CD8-positive, alpha-beta memory T cell (primary cell): ENCODE data around the gene DNAH10. TPM values are rescaled to one million over a fixed set of nuclear protein-coding genes. Genes with fewer than 3 reads are reported as not detected.

Source experiments
- CTCF ChIA-PET: fragments of 350-600 bp; sonication (Branson Sonifier 250); formaldehyde crosslinking; loops from one replicate; lab custom pipeline; 2021; ENCODE audit warnings: antibody characterized with exemption; lab: Charles Lee
- POLR2A ChIA-PET: fragments of 350-600 bp; sonication (Branson Sonifier 250); formaldehyde crosslinking; loops from one replicate; lab custom pipeline; 2021; ENCODE audit warnings: antibody characterized with exemption; lab: Charles Lee
- DNase-seq, 5 donors: peaks; one replicate each; pipeline versions ENCODE4 v3.0.0 to v3.0.0-alpha.2; 2020 to 2022; ENCODE audit warnings: mixed read lengths in 1 of 5
- H3K27ac ChIP-seq: one replicate; pipeline ENCODE4 v1.7.0; 2013; ENCODE audit warnings: low read depth, mild to moderate bottlenecking, low read length, moderate library complexity
- H3K27me3 ChIP-seq: 2 replicates; pipeline ENCODE4 v1.7.0; 2013; ENCODE audit warnings: low read length, mild to moderate bottlenecking; ENCODE audit not compliant: insufficient read depth, poor library complexity, severe bottlenecking
- H3K36me3 ChIP-seq: 2 replicates; pipeline ENCODE4 v1.7.0; 2013; ENCODE audit warnings: mild to moderate bottlenecking, low read length, moderate library complexity; ENCODE audit not compliant: insufficient read depth
- H3K4me1 ChIP-seq: 2 replicates; pipeline ENCODE4 v1.7.0; 2013; ENCODE audit warnings: mild to moderate bottlenecking, low read length, moderate library complexity; ENCODE audit not compliant: insufficient read depth
- H3K4me3 ChIP-seq: 2 replicates; pipeline ENCODE4 v1.7.0; 2013; ENCODE audit warnings: mild to moderate bottlenecking, low read length
- H3K9me3 ChIP-seq: 2 replicates; pipeline ENCODE4 v1.7.0; 2013; ENCODE audit warnings: mild to moderate bottlenecking, low read length
- H3K27ac Mint-ChIP-seq, 8 donors: one replicate each; pipeline ENCODE4 v1.8.0; 2020 to 2021; ENCODE audit warnings: mixed read lengths in 8 of 8, mild to moderate bottlenecking in 6 of 8, inconsistent platforms in 3 of 8, moderate library complexity in 3 of 8
- H3K27me3 Mint-ChIP-seq, 2 donors: one replicate each; pipeline ENCODE4 v1.8.0; 2020 to 2021; ENCODE audit warnings: mixed read lengths in 2 of 2, mild to moderate bottlenecking in 1 of 2, moderate library complexity in 1 of 2
- H3K36me3 Mint-ChIP-seq, 3 donors: one replicate each; pipeline ENCODE4 v1.8.0; 2020 to 2021; ENCODE audit warnings: mixed read lengths in 3 of 3, inconsistent platforms in 1 of 3, mild to moderate bottlenecking in 1 of 3
- H3K4me1 Mint-ChIP-seq, 3 donors: one replicate each; pipeline ENCODE4 v1.8.0; 2020 to 2021; ENCODE audit warnings: mixed read lengths in 3 of 3, inconsistent platforms in 1 of 3, mild to moderate bottlenecking in 1 of 3
- H3K4me3 Mint-ChIP-seq, 7 donors: one replicate each; pipeline ENCODE4 v1.8.0; 2020 to 2021; ENCODE audit warnings: mixed read lengths in 7 of 7, mild to moderate bottlenecking in 6 of 7, moderate library complexity in 4 of 7, inconsistent platforms in 2 of 7
- H3K9me3 Mint-ChIP-seq, 5 donors: one replicate each; pipeline ENCODE4 v1.8.0; 2020 to 2022; ENCODE audit warnings: mixed read lengths in 5 of 5, mild to moderate bottlenecking in 3 of 5, moderate library complexity in 2 of 5, inconsistent platforms in 1 of 5
- polyA plus RNA-seq: library from polyadenylated mRNA; unstranded; fragments of 300-500 nt; fragmentation: Illumina TruSeq; gene quantifications from one replicate; pipeline ENCODE4 v1.2.3, GENCODE V29; 2021
- total RNA-seq, 2 experiments: library from RNA; stranded (reverse); gene quantifications; one replicate each; pipeline ENCODE4 v1.2.3, GENCODE V29; 2021

Gene DNAH10
- total and polyA plus RNA-seq, 3 experiments from 2014 or later: 0.09 to 0.13 TPM; not detected in 1

GRCh38 chr12:123972457-123973401 lies 210.6 kb downstream of the DNAH10 start, which contains the start of the genes CCDC92 and ZNF664:
Gene CCDC92, minus strand, starts transcription at chr12:123972831. Its CDS starts 28,526 bp downstream, at chr12:123944305.
Gene ZNF664, plus strand, starts transcription at chr12:123973215. Its CDS starts 38,930 bp downstream, at chr12:124012145.
- Mint-ChIP-seq H3K27ac (peak within 1 kb of the TSS; percentile 89 to 98 (median 93)), H3K36me3 (peaks cover 0 to 24% (median 4%) of the 10 kb centered on the region in 3 donors), H3K4me3 (peak within 1 kb of the TSS; percentile 89 to 97 (median 93)), H3K4me1 (peaks cover 26 to 53% (median 51%) of the 10 kb centered on the region in 3 donors), H3K9me3 (no peaks in the 10 kb centered on the region), H3K27me3 (no peaks in the 10 kb centered on the region)
- peaks cover 18% of the 10 kb centered on the region for H3K4me1 ChIP-seq
- H3K4me3 ChIP-seq: peak within 1 kb of the TSS; percentile 60
- H3K27ac ChIP-seq: peak within 1 kb of the TSS; percentile 62
- H3K9me3 ChIP-seq: no peaks in the 10 kb centered on the region
- DNase-seq: peak; percentile 89 to 97 (median 92)
- H3K36me3 ChIP-seq: peaks cover 4% of the 10 kb centered on the region
- ChIA-PET POLR2A (interaction anchor here (1.0 kb wide), 1 partner anchor 58 kb away, joined by 3 read pairs; no protein-coding TSS in a partner anchor), CTCF (interaction anchor here (1.2 kb wide), 1 partner anchor 13 kb away, joined by 5 read pairs; no protein-coding TSS in a partner anchor)
- no peaks in the 10 kb centered on the region for H3K27me3 ChIP-seq

- H3K4me1 Mint-ChIP-seq: peaks cover 26 to 47% (median 46%) of the 10 kb centered on the region in 3 donors
- peak; percentile 1 to 50 (median 5) for DNase-seq
- Histone ChIP-seq H3K36me3 (peaks cover 4% of the 10 kb centered on the region), H3K27ac (peak overlapping the region; percentile 48), H3K4me1 (peaks cover 18% of the 10 kb centered on the region), H3K9me3 (no peaks in the 10 kb centered on the region), H3K4me3 (peak overlapping the region; percentile 60), H3K27me3 (no peaks in the 10 kb centered on the region)
- H3K27ac Mint-ChIP-seq: peak overlapping the region; percentile 71 to 97 (median 83)
- no peaks in the 10 kb centered on the region for H3K9me3 Mint-ChIP-seq
- peaks cover 0 to 25% (median 4%) of the 10 kb centered on the region in 3 donors for H3K36me3 Mint-ChIP-seq
- POLR2A ChIA-PET: no interaction called here
- CTCF ChIA-PET: no interaction called here
- H3K4me3 Mint-ChIP-seq: peak overlapping the region; percentile 86 to 94 (median 89)
- H3K27me3 Mint-ChIP-seq: no peaks in the 10 kb centered on the region
These were observed 211.6 kb downstream of the DNAH10 start for GRCh38 chr12:123973552-123974341.

GRCh38 chr12:123976227-123976826 lies 214.2 kb downstream of the DNAH10 start:
- no peak overlapping the region for H3K4me3 ChIP-seq
- H3K27ac ChIP-seq: no peak overlapping the region
- Mint-ChIP-seq H3K4me3 (no peak overlapping the region), H3K9me3 (no peaks in the 10 kb centered on the region), H3K27ac (peak overlapping the region in 5 of 8 donors; percentile 2 to 88 (median 34)), H3K4me1 (peaks cover 21 to 31% (median 31%) of the 10 kb centered on the region in 3 donors), H3K36me3 (peaks cover 0 to 22% (median 4%) of the 10 kb centered on the region in 3 donors), H3K27me3 (no peaks in the 10 kb centered on the region)
- no peak for DNase-seq
- no peaks in the 10 kb centered on the region for H3K9me3 ChIP-seq
- H3K27me3 ChIP-seq: no peaks in the 10 kb centered on the region
- H3K36me3 ChIP-seq: peaks cover 4% of the 10 kb centered on the region
- ChIA-PET POLR2A (no interaction called here), CTCF (interaction anchor here (1.4 kb wide), 1 partner anchor 72 kb away, joined by 3 read pairs; no protein-coding TSS in a partner anchor)
- peaks cover 15% of the 10 kb centered on the region for H3K4me1 ChIP-seq

- no peak overlapping the region for H3K4me3 ChIP-seq
- peaks cover 0 to 28% (median 4%) of the 10 kb centered on the region in 3 donors for H3K36me3 Mint-ChIP-seq
- H3K4me1 Mint-ChIP-seq: peaks cover 15 to 37% (median 25%) of the 10 kb centered on the region in 3 donors
- no peaks in the 10 kb centered on the region for H3K9me3 Mint-ChIP-seq
- peaks cover 4% of the 10 kb centered on the region for H3K4me1 ChIP-seq
- no peak overlapping the region for H3K4me3 Mint-ChIP-seq
- peaks cover 4% of the 10 kb centered on the region for H3K36me3 ChIP-seq
- no peaks in the 10 kb centered on the region for H3K27me3 Mint-ChIP-seq
- no peak overlapping the region for H3K27ac Mint-ChIP-seq
- H3K27me3 ChIP-seq: no peaks in the 10 kb centered on the region
- no peak overlapping the region for H3K27ac ChIP-seq
- ChIA-PET CTCF (interaction anchor here (9.8 kb wide), 1 partner anchor 75 kb away, joined by 88 read pairs; no protein-coding TSS in a partner anchor), POLR2A (interaction anchor here (0.6 kb wide), 1 partner anchor 885 kb away, joined by 3 read pairs; no protein-coding TSS in a partner anchor)
- no peak for DNase-seq
- no peaks in the 10 kb centered on the region for H3K9me3 ChIP-seq
These were observed 217.5 kb downstream of the DNAH10 start for GRCh38 chr12:123979566-123979965.

- CTCF ChIA-PET: interaction anchor here (1.3 to 9.8 kb wide), 3 partner anchors 12 to 85 kb away, joined by 3 to 88 read pairs (median 5); no protein-coding TSS in a partner anchor
- POLR2A ChIA-PET: no interaction called here
These were observed 220.2 kb downstream of the DNAH10 start for GRCh38 chr12:123982269-123982668.

GRCh38 chr12:123983822-123984485 lies 221.9 kb downstream of the DNAH10 start:
- H3K27me3 ChIP-seq: no peaks in the 10 kb centered on the region
- peaks cover under 1 to 38% (median 9%) of the 10 kb centered on the region in 3 donors for H3K36me3 Mint-ChIP-seq
- no peaks in the 10 kb centered on the region for H3K4me1 ChIP-seq
- no peaks in the 10 kb centered on the region for H3K27me3 Mint-ChIP-seq
- peak; percentile 11 to 65 (median 33) for DNase-seq
- H3K4me3 ChIP-seq: no peak overlapping the region
- H3K4me1 Mint-ChIP-seq: peaks cover 15 to 42% (median 28%) of the 10 kb centered on the region in 3 donors
- ChIA-PET CTCF (interaction anchor here (0.7 to 9.8 kb wide), 9 partner anchors 13 to 89 kb away, joined by 3 to 88 read pairs (median 4); no protein-coding TSS in a partner anchor), POLR2A (interaction anchor here (0.5 kb wide), 1 partner anchor 85 kb away, joined by 5 read pairs; no protein-coding TSS in a partner anchor)
- no peaks in the 10 kb centered on the region for H3K9me3 ChIP-seq
- H3K27ac Mint-ChIP-seq: peak overlapping the region in 3 of 8 donors; percentile 4 to 75 (median 6)
- no peaks in the 10 kb centered on the region for H3K9me3 Mint-ChIP-seq
- H3K27ac ChIP-seq: no peak overlapping the region
- H3K36me3 ChIP-seq: no peaks in the 10 kb centered on the region
- no peak overlapping the region for H3K4me3 Mint-ChIP-seq

More at GRCh38 chr12:123982269-123982668, 220.2 kb downstream of the DNAH10 start:
- Histone ChIP-seq H3K4me1 (no peaks in the 10 kb centered on the region), H3K27ac (no peak overlapping the region), H3K9me3 (no peaks in the 10 kb centered on the region), H3K36me3 (no peaks in the 10 kb centered on the region), H3K4me3 (no peak overlapping the region), H3K27me3 (no peaks in the 10 kb centered on the region)
- H3K36me3 Mint-ChIP-seq: peaks cover 0 to 28% (median 0%) of the 10 kb centered on the region in 3 donors
- peaks cover 14 to 42% (median 22%) of the 10 kb centered on the region in 3 donors for H3K4me1 Mint-ChIP-seq
- H3K4me3 Mint-ChIP-seq: no peak overlapping the region
- no peak for DNase-seq
- H3K27ac Mint-ChIP-seq: peak overlapping the region in 3 of 8 donors; percentile 7 to 92 (median 17)
- H3K27me3 Mint-ChIP-seq: no peaks in the 10 kb centered on the region
- H3K9me3 Mint-ChIP-seq: no peaks in the 10 kb centered on the region
